Mammary epithelial cell (primary cell): ENCODE results near the gene USP31.

Source experiments
- CTCF ChIP-seq, 2 donors: IDR thresholded peaks in 1 of 2; conservative IDR thresholded peaks in 1 of 2; 2 replicates each; pipeline ENCODE4 v1.5.1; 2011 to 2012; ENCODE audit warnings: inconsistent platforms in 2 of 2, low read length in 2 of 2, mild to moderate bottlenecking in 2 of 2, control low read depth in 1 of 2, low read depth in 1 of 2; ENCODE audit not compliant: insufficient read depth in 1 of 2; ENCODE audit errors: extremely low read depth in 1 of 2
- EZH2 ChIP-seq: IDR thresholded peaks from 2 replicates; pipeline ENCODE4 v1.6.1; 2012; ENCODE audit warnings: low read length, inconsistent platforms, borderline replicate concordance

GRCh38 chr16:23069844-23070243 is 79.4 kb downstream of the USP31 start:
- no peak for TF ChIP-seq CTCF (conservative IDR thresholded peaks at IDR 0.05 in 1 of 2, IDR thresholded peaks at IDR 0.05 in 1 of 2; ENCODE audit: extremely low read depth in 1 of 2, insufficient read depth in 1 of 2, low read depth in 1 of 2, low read length in 2 of 2)
- TF ChIP-seq EZH2: no peak
